ENCODE results near the gene LRIT2.

Gene LRIT2

GRCh38 chr10:84241185-84241790 lies 15.9 kb upstream of the LRIT2 start, which contains the start of gene LRIT1:
Gene LRIT1, minus strand, starts transcription at chr10:84241546. Its CDS starts 107 bp downstream, at chr10:84241439.
- DNase-seq, result no peak

- DNase-seq, result no peak
Measured at GRCh38 chr10:84238909-84239308, 13.6 kb upstream of the LRIT2 start.

DNA sequence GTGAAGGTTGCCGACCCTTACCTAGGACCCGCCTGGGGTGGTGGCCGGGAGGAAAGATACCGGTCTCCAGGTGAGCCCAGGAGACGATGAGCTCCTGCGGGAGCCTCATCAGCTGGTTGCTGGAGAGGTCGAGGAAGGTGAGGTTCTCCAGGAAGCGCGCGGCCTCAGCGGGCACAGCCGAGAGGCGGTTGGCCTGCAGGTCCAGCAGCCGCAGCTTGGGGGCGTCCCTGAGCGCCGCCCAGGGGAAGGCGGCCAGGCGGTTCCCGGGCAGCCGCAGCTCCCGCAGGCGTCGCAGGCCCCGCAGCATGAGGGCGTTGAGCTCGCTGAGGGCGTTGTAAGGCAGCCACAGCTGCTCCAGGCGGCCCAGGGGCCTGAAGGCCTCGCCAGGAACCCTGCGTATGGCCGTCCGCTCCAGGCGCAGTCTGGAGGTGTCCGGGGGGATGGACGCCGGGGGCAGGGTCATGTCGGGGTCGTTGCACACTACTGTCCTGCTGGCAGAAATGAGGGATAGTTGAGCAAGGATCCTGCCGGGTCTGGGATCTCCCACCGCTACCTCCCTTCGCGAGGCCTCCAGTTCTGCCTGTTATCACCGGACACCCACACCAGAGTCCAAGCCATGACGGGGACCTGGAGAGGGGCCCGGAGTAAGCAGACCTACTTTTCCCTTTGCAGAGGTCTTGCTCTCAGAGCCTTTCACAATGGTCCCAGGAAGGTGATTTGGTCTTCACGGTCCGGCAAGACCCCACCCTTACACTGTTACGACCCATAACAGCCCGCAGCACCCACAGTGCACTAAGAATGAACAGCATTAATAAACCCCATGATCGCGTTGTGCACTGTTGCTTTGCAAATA lies 12.1 kb upstream of the LRIT2 start:
- no peak for DNase-seq

DNA sequence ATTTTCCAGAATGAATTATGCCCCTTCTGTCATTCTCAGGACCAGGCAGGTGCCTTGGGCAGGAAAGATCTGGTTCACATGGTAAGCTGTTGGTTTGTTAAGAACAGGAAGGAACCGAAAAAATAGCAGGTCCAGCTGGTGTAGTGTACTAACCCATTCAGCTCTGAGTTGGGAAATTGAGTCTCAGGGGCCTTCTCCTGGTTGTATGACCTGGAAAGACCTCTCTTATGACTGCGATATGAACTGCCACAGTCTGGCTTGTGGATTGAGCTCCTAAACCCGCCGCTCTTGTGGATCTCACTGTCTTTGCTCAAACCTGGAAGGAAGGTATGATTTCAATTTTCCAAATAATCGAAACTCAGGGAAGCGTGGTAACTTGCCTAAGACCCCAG lies 11.5 kb upstream of the LRIT2 start:
- no peak for DNase-seq

DNA sequence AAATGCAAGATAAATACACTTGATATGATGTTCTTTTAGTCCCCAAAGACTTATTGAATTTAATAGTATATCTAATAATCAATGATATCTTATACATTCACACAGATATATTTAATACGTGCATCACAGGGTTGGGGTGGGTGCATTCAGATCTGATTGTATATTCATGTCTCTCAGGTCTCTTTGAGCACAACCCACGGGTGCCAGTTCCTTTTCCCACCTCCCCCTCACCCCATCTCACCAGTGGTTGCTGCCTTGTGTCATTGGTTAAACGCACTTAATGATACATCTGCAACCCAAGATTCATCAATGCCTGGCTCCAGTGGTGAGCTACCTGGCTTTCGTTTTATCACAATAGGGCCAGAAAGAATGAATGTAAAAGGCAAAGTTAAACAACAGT lies 9.8 kb upstream of the LRIT2 start:
- DNase-seq, result no peak

- DNase-seq, result no peak
Measured at GRCh38 chr10:84234479-84234878, 9.1 kb upstream of the LRIT2 start.

DNA sequence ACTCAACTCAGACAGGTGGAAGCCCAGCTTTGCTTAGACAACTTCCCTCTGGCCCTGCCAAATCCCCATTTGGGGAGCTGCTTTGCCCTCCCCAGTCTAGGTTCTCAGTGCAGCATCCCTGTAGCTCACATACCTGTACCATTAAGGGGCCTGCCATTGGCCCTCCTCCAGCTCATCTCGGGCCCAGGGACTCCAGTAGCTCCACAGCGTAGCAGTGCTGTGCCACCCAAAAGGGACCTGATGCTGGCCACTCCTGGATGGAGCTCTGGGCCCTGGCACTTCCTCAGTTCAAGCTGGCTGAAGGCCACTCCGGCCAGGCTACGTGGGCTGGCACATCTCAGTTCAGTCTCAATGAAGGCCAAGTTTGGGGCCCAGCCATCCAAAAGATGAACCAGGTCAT lies 8.6 kb upstream of the LRIT2 start:
- no peak for DNase-seq

DNA sequence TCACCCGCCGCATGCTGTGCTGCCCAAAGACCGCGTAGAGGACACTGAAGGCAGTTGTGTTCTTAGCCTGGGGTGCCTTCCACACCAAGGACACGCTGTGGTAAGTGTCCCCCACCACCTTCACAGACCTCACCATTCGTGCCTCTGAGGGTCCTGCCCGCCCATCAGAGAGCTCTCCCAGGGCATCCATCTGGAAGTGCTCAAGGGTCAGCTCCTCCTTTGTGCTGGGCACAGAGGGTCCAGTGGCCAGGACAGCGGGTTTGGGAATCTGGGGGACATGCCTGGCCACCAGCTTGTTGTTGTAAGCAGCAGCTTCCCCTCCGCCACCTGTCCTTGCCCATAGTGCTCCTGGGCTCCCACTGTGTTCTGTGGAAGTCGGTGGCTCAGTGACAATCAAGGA lies 7.0 kb upstream of the LRIT2 start:
- DNase-seq, result no peak

GRCh38 chr10:84230359-84230758 lies 5.0 kb upstream of the LRIT2 start:
- DNase-seq, result no peak

- no peak for DNase-seq
Measured at GRCh38 chr10:84227810-84228209, 2.5 kb upstream of the LRIT2 start.

GRCh38 chr10:84226616-84227015 lies 1.3 kb upstream of the LRIT2 start:
- DNase-seq, result no peak

- DNase-seq, result no peak
Measured at GRCh38 chr10:84224411-84225028, 824 bp downstream of the LRIT2 start.

GRCh38 chr10:84221916-84222315 lies 3.4 kb downstream of the LRIT2 start:
- DNase-seq, result no peak

DNA sequence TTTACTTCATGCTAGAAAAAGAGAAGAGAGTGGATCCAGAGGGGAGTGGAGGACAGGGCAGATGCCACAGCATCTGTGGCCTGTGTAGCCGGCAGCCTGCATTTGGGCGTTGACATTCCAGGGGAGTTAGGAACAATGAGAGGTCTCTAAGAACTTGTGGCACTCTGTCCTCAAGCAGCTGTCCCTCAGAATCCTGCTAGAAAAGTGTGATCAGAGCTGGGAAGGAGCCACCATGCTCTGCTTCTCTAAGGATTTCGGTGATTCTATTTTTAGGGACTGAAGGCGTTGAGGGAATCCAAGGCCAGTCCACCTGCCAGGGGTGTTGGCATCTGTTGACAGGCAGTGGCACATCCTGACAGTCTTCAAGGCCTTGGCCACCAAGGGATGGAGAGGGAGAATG lies 7.6 kb downstream of the LRIT2 start:
- no peak for DNase-seq

DNA sequence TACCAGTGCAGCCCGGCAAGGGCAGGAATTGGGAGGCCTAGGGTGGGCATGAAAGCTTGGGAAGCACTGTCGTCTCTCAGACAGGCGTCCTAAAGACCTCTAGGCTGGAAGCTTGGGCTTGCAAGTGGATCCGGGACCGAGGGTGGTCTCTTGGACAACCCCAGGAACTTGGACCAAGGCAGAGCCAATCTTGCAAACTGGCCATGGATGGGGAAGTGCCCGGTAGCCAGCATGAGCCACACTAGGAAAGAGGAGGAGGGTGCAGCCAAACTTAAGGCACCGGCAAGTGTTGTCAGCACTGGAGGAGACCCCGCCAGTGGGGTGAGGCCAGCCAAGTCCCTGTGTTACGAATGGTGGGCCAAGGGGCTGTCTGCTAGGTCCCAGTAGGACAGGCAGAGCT lies 8.5 kb downstream of the LRIT2 start:
- no peak for DNase-seq

GRCh38 chr10:84214612-84215235 lies 10.6 kb downstream of the LRIT2 start:
- DNase-seq, result no peak

DNA sequence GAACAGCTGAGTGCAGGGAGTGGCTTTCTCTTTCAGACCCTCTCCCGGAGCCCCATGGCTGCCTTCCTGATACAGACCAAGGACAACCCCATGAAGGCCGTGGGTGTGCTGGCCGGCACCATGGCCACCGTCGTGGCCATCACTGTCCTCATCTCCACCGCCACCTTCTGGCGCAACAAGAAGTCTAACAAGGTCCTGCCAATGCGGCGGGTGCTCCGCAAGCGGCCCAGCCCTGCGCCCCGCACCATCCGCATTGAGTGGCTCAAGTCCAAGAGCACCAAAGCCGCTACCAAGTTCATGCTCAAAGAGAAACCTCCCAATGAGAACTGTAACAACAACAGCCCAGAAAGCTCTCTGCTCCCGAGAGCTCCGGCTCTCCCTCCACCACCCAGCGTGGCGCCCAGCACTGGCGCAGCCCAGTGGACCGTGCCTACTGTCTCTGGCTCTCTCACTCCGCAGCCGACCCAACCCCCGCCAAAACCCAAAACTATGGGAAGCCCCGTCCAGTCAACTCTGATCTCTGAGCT lies 11.2 kb downstream of the LRIT2 start:
- no peak for DNase-seq

DNA sequence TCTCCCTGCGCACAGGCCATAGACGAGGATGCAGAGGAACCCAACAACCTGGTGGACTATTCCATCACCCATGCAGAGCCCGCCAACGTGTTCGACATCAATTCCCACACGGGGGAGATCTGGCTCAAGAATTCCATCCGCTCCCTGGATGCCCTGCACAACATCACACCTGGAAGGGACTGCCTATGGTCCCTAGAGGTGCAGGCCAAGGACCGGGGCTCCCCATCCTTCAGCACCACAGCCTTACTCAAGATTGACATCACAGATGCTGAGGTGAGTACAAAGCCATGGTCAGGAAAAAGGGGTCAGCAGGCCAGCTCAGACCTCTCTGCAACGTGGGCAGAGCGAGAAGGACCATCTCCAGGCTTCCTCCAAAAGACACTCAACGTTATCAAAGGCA lies 12.3 kb downstream of the LRIT2 start:
- DNase-seq, result no peak

DNA sequence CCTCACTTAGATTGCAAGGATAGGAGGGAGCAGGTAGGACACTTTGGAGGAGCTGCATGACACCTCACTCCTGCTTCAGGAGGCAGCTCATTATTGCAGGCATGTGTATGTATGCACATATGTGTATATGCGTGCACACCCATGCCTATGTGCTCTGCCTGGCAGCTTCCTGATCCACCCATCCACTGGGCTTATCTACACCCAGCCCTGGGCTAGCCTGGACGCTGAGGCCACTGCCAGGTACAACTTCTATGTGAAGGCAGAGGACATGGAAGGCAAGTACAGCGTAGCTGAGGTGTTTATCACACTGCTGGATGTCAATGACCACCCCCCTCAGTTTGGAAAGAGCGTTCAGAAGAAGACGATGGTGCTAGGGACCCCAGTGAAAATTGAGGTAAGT lies 13.3 kb downstream of the LRIT2 start:
- no peak for DNase-seq

- DNase-seq, result no peak
Measured at GRCh38 chr10:84211566-84211965, 13.8 kb downstream of the LRIT2 start.

GRCh38 chr10:84208023-84208422 lies 17.3 kb downstream of the LRIT2 start:
- DNase-seq, result no peak

DNA sequence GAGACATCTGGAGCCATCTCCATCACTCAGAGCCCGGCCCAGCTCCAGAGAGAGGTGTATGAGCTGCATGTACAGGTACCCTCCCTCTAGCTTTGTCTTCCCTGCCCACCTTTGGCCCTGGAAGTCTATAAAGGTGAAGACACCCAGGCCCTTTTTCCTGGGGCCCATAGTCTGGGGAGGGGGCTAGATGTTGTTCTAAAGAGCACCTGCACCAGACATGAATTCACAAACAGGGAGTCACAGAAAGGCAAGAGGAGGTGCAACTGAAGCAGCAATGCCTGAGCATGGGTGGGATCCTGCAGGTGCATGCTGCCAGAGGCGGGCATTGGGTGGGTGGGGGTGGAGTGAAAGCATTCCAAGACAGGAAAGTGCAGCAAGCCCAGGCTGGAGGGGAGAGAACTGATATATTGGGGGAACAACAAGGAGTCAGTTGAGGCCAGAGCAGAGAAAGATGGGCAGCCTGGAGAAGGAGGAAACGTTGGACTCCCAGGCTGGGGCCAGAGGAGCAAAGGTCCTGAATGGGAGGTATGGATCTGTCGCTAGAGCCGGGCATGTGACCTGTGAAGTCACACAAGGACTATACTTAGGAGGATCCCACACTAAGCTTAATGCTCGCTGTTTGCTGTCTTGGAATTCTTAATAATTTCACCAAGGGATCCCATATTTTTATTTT lies 19.4 kb downstream of the LRIT2 start:
- DNase-seq, result no peak
